GM21737 (cell line): ENCODE measurements around the gene C9orf40.

Experiments used
- ATAC-seq: cut with Tn5 transposase; IDR thresholded peaks from one replicate; pipeline ENCODE4 v1.9.1; 2021; ENCODE audit warnings: mild to moderate bottlenecking, moderate library complexity; ENCODE audit not compliant: unreplicated experiment

C9orf40 gene

GRCh38 chr9:74942801-74943200 lies 9.9 kb downstream of the C9orf40 start:
- ATAC-seq, result no peak

GRCh38 chr9:74940600-74940999 lies 12.1 kb downstream of the C9orf40 start:
- no peak for ATAC-seq

- no peak for ATAC-seq
These were observed 17.7 kb downstream of the C9orf40 start for GRCh38 chr9:74935008-74935407.

GRCh38 chr9:74921737-74922136 lies 31.0 kb downstream of the C9orf40 start:
- ATAC-seq, result no peak

- no peak for ATAC-seq
These were observed 31.6 kb downstream of the C9orf40 start for GRCh38 chr9:74920944-74921626.

GRCh38 chr9:74910036-74910435 lies 42.7 kb downstream of the C9orf40 start:
- ATAC-seq, result no peak

- no peak for ATAC-seq
These were observed 44.0 kb downstream of the C9orf40 start for GRCh38 chr9:74908665-74909064.

- no peak for ATAC-seq
These were observed 45.6 kb downstream of the C9orf40 start for GRCh38 chr9:74907085-74907484.

GRCh38 chr9:74901001-74901400 lies 51.7 kb downstream of the C9orf40 start:
- ATAC-seq, result no peak
